ENCODE results near the gene RBP7. TPM values are rescaled to one million over a fixed set of nuclear protein-coding genes. Genes with fewer than 3 reads are reported as not detected.

RBP7 gene
- total and polyA plus RNA-seq, 10 of the 15 experiments (the other 5 are each of a cell fraction or from before 2014, with no cell fraction given), result 0.20 TPM; not detected in 9

- Histone ChIP-seq H3K9me3 (replicated peaks; ENCODE audit: control insufficient read depth, insufficient read depth, low read length) (no peaks in the 10 kb centered on the region), H3K4me1 (ENCODE audit: control insufficient read depth, insufficient read depth, low read length) (no peaks in the 10 kb centered on the region), H3K4me3 (no peak overlapping the region), H3K27me3 (replicated peaks in 1 of 2; ENCODE audit: control insufficient read depth in 2 of 2, insufficient read depth in 2 of 2, low read length in 1 of 2) (no peaks in the 10 kb centered on the region), H3K4me2 (ENCODE audit: control insufficient read depth, insufficient read depth) (no peak overlapping the region), H2AFZ (ENCODE audit: control insufficient read depth, low read depth, low read length) (no peak overlapping the region), H3K27ac (ENCODE audit: control insufficient read depth, insufficient read depth) (no peak overlapping the region), H3K9ac (ENCODE audit: control insufficient read depth, insufficient read depth, low read length) (no peak overlapping the region), H3K79me2 (ENCODE audit: control insufficient read depth, insufficient read depth, low read length) (peaks cover 14% of the 10 kb centered on the region), H4K20me1 (ENCODE audit: control insufficient read depth, insufficient read depth) (no peaks in the 10 kb centered on the region), H3K36me3 (ENCODE audit: control insufficient read depth in 2 of 2, insufficient read depth in 2 of 2, low read length in 1 of 2) (peaks cover 0 to 4% of the 10 kb centered on the region in 2 experiments)
- ATAC-seq, result no peak
- BruUV-seq (replicated peaks), result no TSS peak
- TF ChIP-seq BCL3 (IDR thresholded peaks at IDR 0.05; ENCODE audit: borderline replicate concordance, insufficient read depth, low read depth, low read length, poor library complexity, severe bottlenecking) (no peak), ASH2L (IDR thresholded peaks at IDR 0.05; ENCODE audit: borderline replicate concordance, low read depth) (no peak), SMAD5 (IDR thresholded peaks at IDR 0.05; ENCODE audit: low read depth) (no peak), CHD4 (IDR thresholded peaks at IDR 0.05) (no peak), GABPA (IDR thresholded peaks at IDR 0.05; ENCODE audit: low read depth) (no peak), TARDBP (IDR thresholded peaks at IDR 0.05; ENCODE audit: borderline replicate concordance) (no peak), MEF2B (IDR thresholded peaks at IDR 0.05; ENCODE audit: partially characterized antibody, poor library complexity, severe bottlenecking) (no peak), SMARCA5 (IDR thresholded peaks at IDR 0.05) (no peak), POU2F2 (IDR thresholded peaks at IDR 0.05; ENCODE audit: borderline replicate concordance, low read depth, low read length) (no peak)
- in situ Hi-C loops (cut with MboI), result no loop called here
- ChIA-PET SMC1A (ENCODE audit: uncharacterized antibody, unreplicated experiment) (no interaction called here), RAD21 (ENCODE audit: unreplicated experiment) (no interaction called here), CTCF (no interaction called here), POLR2A (no interaction called here)
- no peak for FAIRE-seq
- 91% methylated on average over 8 of the region's 8 CpGs for WGBS (ENCODE audit: insufficient coverage, insufficient replicate concordance, low lambda C conversion rate, missing lambda C conversion rate)
- intact Hi-C loops (cut with micrococcal nuclease; ENCODE audit: unreplicated experiment), result no loop called here
- DNase-seq (ENCODE audit: low read depth, low spot score), result no peak
Observed at GRCh38 chr1:10045480-10046355, 48.7 kb downstream of the RBP7 start.
